Measurements from ENCODE around the gene RBBP6. TPM values are rescaled to one million over a fixed set of nuclear protein-coding genes. Genes with fewer than 3 reads are reported as not detected.

Gene RBBP6
- total RNA-seq, 4 donors from 2014 or later, result 45.6 to 147 (median 101) TPM

DNA sequence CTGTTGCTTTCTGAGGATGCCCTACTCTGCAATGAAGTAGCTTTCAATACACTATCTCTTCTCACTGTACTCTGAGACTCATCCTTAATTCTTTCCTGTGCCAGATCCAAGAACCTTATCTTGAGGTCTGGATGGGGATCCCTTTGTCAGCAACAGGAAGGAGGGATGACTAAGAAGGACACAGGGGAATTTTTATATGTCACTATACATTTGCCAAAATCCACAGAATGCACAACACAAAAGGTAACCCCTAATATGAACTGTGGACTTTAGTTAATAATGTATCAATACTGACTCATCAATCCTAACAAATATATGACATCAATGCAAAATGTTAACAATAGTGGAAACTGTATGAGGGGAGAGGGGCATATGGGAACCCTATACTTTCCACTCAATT lies 4.7 kb upstream of the RBBP6 start:
- Histone ChIP-seq H3K4me1 (peaks cover 7% of the 10 kb centered on the region), H3K4me3 (no peak overlapping the region), H3K9me3 (no peaks in the 10 kb centered on the region), H3K27me3 (no peaks in the 10 kb centered on the region), H3K27ac (no peak overlapping the region), H3K36me3 (no peaks in the 10 kb centered on the region)
- no peak for TF ChIP-seq POLR2AphosphoS5 (IDR thresholded peaks at IDR 0.05)
- TF ChIP-seq, protein P1, sequence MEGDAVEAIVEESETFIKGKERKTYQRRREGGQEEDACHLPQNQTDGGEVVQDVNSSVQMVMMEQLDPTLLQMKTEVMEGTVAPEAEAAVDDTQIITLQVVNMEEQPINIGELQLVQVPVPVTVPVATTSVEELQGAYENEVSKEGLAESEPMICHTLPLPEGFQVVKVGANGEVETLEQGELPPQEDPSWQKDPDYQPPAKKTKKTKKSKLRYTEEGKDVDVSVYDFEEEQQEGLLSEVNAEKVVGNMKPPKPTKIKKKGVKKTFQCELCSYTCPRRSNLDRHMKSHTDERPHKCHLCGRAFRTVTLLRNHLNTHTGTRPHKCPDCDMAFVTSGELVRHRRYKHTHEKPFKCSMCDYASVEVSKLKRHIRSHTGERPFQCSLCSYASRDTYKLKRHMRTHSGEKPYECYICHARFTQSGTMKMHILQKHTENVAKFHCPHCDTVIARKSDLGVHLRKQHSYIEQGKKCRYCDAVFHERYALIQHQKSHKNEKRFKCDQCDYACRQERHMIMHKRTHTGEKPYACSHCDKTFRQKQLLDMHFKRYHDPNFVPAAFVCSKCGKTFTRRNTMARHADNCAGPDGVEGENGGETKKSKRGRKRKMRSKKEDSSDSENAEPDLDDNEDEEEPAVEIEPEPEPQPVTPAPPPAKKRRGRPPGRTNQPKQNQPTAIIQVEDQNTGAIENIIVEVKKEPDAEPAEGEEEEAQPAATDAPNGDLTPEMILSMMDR (IDR thresholded peaks at IDR 0.05), result no peak
- TF ChIP-seq POLR2A (IDR thresholded peaks at IDR 0.05), result no peak
- no peak for TF ChIP-seq EP300 (IDR thresholded peaks at IDR 0.05)
- DNase-seq (ENCODE audit: low spot score in 2 of 2), result no peak

GRCh38 chr16:24535827-24536226 lies 3.5 kb upstream of the RBBP6 start:
- no peak overlapping the region for H3K4me3 ChIP-seq
- WGBS, result 82% methylated on average over 4 of the region's 4 CpGs

GRCh38 chr16:24536671-24537070 lies 2.7 kb upstream of the RBBP6 start:
- WGBS, result 88% methylated on average over 5 of the region's 5 CpGs

More at GRCh38 chr16:24535827-24536226, 3.5 kb upstream of the RBBP6 start:
- Histone ChIP-seq H3K4me1 (peaks cover 8% of the 10 kb centered on the region), H3K27ac (no peak overlapping the region), H3K9me3 (no peaks in the 10 kb centered on the region), H3K27me3 (no peaks in the 10 kb centered on the region), H3K36me3 (no peaks in the 10 kb centered on the region)
- TF ChIP-seq POLR2A (IDR thresholded peaks at IDR 0.05) (no peak), EP300 (IDR thresholded peaks at IDR 0.05) (no peak), POLR2AphosphoS5 (IDR thresholded peaks at IDR 0.05) (no peak)
- TF ChIP-seq, protein P1 (IDR thresholded peaks at IDR 0.05), result no peak
- DNase-seq (ENCODE audit: low spot score in 2 of 2), result no peak

DNA sequence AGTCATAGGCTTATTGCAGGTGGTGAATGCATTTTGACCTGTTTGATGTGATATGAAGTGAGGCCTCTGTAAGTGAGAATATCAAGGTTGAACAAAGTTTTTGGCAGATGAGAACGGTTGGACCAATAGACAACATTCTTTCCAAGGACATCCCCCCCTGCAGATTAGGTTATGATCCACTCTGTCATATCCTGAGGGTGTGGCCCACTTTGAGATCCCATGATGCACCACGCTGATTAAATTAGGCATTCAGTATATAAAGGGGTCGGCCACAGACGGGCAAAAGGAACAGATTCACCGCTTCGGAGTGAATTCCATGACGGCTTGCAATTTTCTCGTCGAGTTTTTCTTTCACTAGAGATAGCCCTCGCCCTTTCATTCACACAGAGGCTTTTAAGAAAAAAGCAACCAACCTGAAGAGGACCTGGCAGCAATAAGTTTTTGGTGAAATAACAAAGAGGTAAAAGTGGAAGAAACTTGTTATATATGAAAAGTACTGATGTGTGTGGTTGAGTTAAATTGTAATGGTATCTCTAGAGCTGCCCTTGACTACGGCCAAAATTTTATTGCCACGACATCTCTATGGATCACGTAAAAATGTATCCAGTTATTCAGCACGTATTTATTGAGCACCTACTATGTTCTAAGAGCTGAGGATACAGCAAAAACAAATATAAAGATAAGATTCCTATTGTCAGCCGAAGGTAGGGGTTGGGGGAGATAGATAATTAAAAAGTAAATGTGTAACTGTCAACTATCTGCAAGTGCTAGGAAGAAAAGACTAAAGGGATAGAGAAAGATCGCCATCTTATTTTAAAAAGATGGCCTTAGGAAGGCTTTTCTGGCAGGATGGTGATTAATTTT lies 1.7 kb upstream of the RBBP6 start:
- no peaks in the 10 kb centered on the region for H3K9me3 ChIP-seq
- H3K4me1 ChIP-seq, result peaks cover 27% of the 10 kb centered on the region
- H3K4me3 ChIP-seq, result no peak overlapping the region
- no peak for DNase-seq (ENCODE audit: low spot score in 2 of 2)
- H3K36me3 ChIP-seq, result no peaks in the 10 kb centered on the region
- 86% methylated on average over 16 of the region's 16 CpGs for WGBS
- no peaks in the 10 kb centered on the region for H3K27me3 ChIP-seq
- no peak for TF ChIP-seq EP300 (IDR thresholded peaks at IDR 0.05)
- no peak for TF ChIP-seq POLR2A (IDR thresholded peaks at IDR 0.05)
- TF ChIP-seq, protein P1 (IDR thresholded peaks at IDR 0.05), result no peak
- no peak for TF ChIP-seq POLR2AphosphoS5 (IDR thresholded peaks at IDR 0.05)
- no peak overlapping the region for H3K27ac ChIP-seq

More at GRCh38 chr16:24536671-24537070, 2.7 kb upstream of the RBBP6 start:
- Histone ChIP-seq H3K27me3 (no peaks in the 10 kb centered on the region), H3K27ac (no peak overlapping the region), H3K4me1 (peaks cover 17% of the 10 kb centered on the region), H3K4me3 (no peak overlapping the region), H3K9me3 (no peaks in the 10 kb centered on the region), H3K36me3 (no peaks in the 10 kb centered on the region)
- TF ChIP-seq, protein P1 (IDR thresholded peaks at IDR 0.05), result no peak
- TF ChIP-seq EP300 (IDR thresholded peaks at IDR 0.05), result no peak
- TF ChIP-seq POLR2A (IDR thresholded peaks at IDR 0.05), result no peak
- no peak for TF ChIP-seq POLR2AphosphoS5 (IDR thresholded peaks at IDR 0.05)
- DNase-seq (ENCODE audit: low spot score in 2 of 2), result no peak

DNA sequence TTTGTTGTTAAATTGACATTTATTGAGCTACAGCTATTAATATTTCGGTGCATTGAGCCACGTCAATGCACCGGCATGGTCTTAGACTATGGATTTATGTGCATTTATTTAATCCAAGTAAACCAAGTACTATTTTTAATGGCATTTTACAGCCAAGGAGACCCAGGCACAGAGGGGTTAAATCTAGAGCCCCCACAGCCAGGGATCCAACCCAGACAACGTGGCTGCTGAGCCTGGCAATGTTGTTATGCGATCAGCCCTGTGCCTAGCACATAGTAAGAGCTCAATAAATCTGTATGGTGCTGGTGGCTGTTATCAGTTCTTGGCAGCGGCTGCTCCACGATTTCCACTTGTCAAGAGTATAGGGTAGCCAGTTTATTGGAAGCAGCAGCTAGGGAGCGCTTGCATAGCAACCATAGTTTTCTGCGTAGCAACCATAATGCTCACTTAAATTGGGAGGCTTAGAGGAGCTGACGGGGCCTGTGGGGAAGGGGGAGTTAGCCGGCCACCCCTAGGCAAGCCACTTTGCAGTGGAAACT lies 541 bp upstream of the RBBP6 start:
- Histone ChIP-seq H3K4me1 (peaks cover 38% of the 10 kb centered on the region), H3K27me3 (no peaks in the 10 kb centered on the region), H3K9me3 (no peaks in the 10 kb centered on the region), H3K27ac (peak overlapping the region; percentile 99), H3K4me3 (peak overlapping the region; percentile 81), H3K36me3 (no peaks in the 10 kb centered on the region)
- no peak for TF ChIP-seq EP300 (IDR thresholded peaks at IDR 0.05)
- TF ChIP-seq, protein P1 (IDR thresholded peaks at IDR 0.05), result no peak
- no peak for TF ChIP-seq POLR2AphosphoS5 (IDR thresholded peaks at IDR 0.05)
- TF ChIP-seq POLR2A (IDR thresholded peaks at IDR 0.05), result no peak
- 25% methylated on average over 8 of the region's 11 CpGs for WGBS
- no peak for DNase-seq (ENCODE audit: low spot score in 2 of 2)

Measured in suprapubic skin (tissue), 4 donors.